Muscle layer of colon (tissue), 2 donors: ENCODE measurements around the gene SPATA16.
"Not testable (repeated sequence)": the region's sequence is repeated elsewhere in the genome, so short reads cannot be mapped to it uniquely, and the experiment has no call there.

Experiments used
- H3K27ac ChIP-seq: one replicate; pipeline ENCODE4 v1.7.0; 2013; ENCODE audit warnings: low read depth, mild to moderate bottlenecking, low read length, moderate library complexity
- H3K27me3 ChIP-seq, 2 donors: one replicate each; pipeline ENCODE4 v1.7.0; 2013; ENCODE audit warnings: low read length in 2 of 2, mild to moderate bottlenecking in 2 of 2; ENCODE audit not compliant: insufficient read depth in 2 of 2, control insufficient read depth in 1 of 2
- H3K36me3 ChIP-seq: one replicate; pipeline ENCODE4 v1.7.0; 2013; ENCODE audit warnings: mild to moderate bottlenecking, low read length; ENCODE audit not compliant: insufficient read depth
- H3K4me1 ChIP-seq: one replicate; pipeline ENCODE4 v1.7.0; 2013; ENCODE audit warnings: mild to moderate bottlenecking, low read length; ENCODE audit not compliant: insufficient read depth
- H3K4me3 ChIP-seq, 2 donors: one replicate each; pipeline ENCODE4 v1.7.0; 2013; ENCODE audit warnings: low read length in 2 of 2, low read depth in 1 of 2, mild to moderate bottlenecking in 1 of 2, moderate library complexity in 1 of 2
- H3K9ac ChIP-seq: one replicate; pipeline ENCODE4 v1.7.0; 2013; ENCODE audit warnings: low read length
- H3K9me3 ChIP-seq: one replicate; pipeline ENCODE4 v1.7.0; 2013; ENCODE audit warnings: mild to moderate bottlenecking, low read length
- donor health status: abdominal sarcoma.
- donor health status: Adenocarcinoma of cecum.

The SPATA16 gene

DNA sequence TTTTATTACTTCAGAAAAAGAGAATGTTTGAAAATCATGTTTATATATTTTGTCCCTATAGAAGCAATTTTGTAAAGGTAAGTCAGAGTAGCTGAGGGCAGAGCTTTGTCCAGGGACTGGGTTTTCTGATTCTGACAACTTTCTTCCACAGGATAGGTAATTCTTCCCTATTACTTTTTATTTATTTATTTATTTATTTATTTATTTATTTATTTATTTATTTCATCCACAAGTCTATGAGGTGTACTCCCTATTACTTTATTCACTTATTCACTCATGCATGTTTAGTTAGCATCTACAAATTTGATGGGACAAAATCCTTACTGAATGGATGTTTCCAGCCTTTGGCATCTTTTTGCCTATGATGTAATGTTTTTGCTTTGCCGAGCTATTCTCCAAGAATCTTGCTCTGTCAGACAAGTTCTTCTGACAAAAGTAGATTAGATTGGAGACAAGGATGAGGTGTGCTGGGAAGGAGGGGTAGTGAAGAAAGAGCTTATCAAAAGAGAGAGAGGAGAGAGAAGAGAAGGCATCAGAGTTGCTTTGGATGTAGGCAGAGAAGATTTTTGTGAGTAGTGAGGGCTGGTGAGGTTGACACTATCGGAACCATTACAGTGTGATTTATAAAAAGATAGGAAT, 119.4 kb downstream of the SPATA16 start:
- Histone ChIP-seq H3K36me3 (no peaks in the 10 kb centered on the region), H3K27me3 (no peaks in the 10 kb centered on the region), H3K4me3 (no peak overlapping the region), H3K9me3 (no peaks in the 10 kb centered on the region), H3K27ac (no peak overlapping the region), H3K9ac (no peak overlapping the region), H3K4me1 (no peaks in the 10 kb centered on the region)

DNA sequence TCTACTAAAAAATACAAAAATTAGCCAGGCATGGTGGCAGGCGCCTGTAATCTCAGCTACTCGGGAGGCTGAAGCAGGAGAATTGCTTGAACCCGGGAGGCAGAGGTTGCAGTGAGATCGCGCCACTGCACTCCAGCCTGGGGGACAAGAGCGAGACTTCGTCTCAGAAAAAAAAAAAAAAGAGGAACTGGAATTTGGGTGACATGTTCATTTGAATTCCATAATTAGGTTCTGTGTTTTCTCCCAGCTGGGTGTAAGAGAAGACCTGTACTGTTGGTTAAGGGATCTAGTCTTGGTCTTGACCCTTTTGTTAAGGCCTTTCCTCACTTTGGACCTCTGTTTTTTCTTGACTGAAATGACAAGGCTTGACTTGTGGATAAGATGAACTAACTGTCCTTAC, 120.9 kb downstream of the SPATA16 start:
- H3K4me3 ChIP-seq, H3K36me3 ChIP-seq: not testable (repeated sequence)

DNA sequence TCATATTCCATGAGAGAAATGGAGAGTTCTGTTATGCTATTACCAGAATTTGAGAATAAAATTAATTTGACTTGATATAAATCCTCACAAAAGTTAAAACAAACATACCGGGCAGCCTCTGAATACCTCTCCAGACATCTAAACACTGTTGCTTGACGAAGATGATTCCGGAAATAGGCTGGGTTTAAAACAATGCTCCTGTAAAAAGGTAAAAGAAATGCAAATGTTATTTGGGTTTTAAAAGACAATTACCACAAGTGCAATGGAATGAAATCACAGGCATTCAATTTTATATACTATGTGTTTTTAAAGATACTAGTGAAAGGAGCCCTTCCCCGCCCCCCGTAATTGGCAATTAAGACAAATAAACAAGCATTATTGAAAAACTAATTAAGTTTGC, 121.7 kb downstream of the SPATA16 start:
- H3K9ac ChIP-seq, result no peak overlapping the region
- no peaks in the 10 kb centered on the region for H3K36me3 ChIP-seq
- no peaks in the 10 kb centered on the region for H3K4me1 ChIP-seq
- no peak overlapping the region for H3K27ac ChIP-seq
- H3K4me3 ChIP-seq, result no peak overlapping the region
- H3K27me3 ChIP-seq, result no peaks in the 10 kb centered on the region
- no peaks in the 10 kb centered on the region for H3K9me3 ChIP-seq

More for the DNA sequence above, 120.9 kb downstream of the SPATA16 start:
- H3K27me3 ChIP-seq, H3K4me1 ChIP-seq, H3K9ac ChIP-seq, H3K27ac ChIP-seq, H3K9me3 ChIP-seq: not testable (repeated sequence)

DNA sequence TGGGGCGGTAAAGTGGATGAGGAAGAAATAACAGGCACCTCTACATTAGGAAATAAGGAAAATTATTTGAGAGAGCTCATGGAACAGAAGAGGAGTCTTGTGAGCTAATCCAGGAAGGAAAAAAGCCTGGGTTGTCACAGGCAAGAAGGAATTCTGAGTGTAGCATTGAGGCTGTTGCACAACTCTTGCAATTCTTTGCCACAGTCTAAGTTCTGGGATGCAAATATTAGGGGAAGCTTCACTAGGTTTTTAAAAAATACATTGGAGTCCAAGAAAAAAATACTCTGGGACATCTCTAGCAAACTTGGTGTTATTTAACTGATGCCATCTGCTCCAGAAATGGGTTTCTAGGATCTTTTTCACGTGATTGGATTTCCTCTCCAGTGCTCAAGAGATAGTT, 122.3 kb downstream of the SPATA16 start:
- Histone ChIP-seq H3K4me3 (no peak overlapping the region), H3K27me3 (no peaks in the 10 kb centered on the region), H3K9me3 (no peaks in the 10 kb centered on the region), H3K27ac (no peak overlapping the region), H3K9ac (no peak overlapping the region), H3K36me3 (no peaks in the 10 kb centered on the region), H3K4me1 (no peaks in the 10 kb centered on the region)

DNA sequence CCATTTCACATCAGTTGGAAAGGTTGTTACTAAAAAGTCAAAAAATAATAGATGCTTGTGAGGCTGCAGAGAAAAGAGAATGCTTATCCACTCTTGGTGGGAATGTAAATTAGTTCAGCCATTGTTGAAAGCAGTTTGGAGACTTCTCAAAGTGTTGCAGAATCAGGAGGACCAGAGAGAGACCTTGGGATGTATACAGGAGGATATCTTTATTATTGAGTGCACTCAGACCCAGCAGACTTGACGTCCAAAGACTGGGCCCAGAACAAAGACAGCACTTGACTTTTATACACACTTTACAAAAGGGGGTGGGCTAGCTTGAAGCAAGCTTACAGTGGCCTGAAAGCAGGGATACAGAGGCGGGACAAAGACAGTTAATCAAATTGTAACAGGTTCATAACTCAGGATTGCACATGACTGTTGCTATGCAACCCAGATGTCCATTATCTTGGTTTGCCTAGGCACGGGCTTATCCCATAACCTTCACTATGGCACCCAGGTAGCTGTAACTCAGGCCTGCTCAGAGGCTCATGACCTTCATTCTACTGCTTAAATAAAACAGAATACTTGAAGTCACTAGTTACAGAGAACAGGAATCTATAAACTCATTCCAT, 127.7 kb downstream of the SPATA16 start:
- Histone ChIP-seq H3K4me1 (no peaks in the 10 kb centered on the region), H3K4me3 (no peak overlapping the region), H3K36me3 (no peaks in the 10 kb centered on the region), H3K27ac (no peak overlapping the region), H3K9ac (no peak overlapping the region), H3K9me3 (no peaks in the 10 kb centered on the region), H3K27me3 (no peaks in the 10 kb centered on the region)

DNA sequence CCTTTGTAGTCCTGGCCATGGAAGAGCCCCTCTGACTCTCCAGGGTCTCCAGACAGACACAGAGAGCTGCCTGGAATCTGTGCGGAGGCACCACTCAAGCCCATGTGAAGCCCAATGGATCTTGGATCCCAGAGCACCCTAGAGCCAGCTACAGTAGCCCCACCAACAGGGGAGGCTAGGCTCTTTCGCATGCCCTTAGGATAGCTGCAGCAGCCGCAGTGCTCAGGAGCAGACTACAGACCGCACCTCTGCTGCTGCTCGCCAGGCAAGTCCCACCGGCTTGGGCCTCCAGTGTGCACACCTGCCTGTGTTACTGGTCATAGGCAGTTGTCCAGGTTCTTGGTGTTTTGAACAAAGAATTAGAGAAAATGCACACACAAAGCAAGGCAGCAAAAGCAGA, 131.6 kb downstream of the SPATA16 start:
- H3K27me3 ChIP-seq, result no peaks in the 10 kb centered on the region
- no peaks in the 10 kb centered on the region for H3K9me3 ChIP-seq
- H3K4me3 ChIP-seq, result no peak overlapping the region
- H3K4me1 ChIP-seq, result no peaks in the 10 kb centered on the region
- no peaks in the 10 kb centered on the region for H3K36me3 ChIP-seq
- H3K9ac ChIP-seq, result no peak overlapping the region
- no peak overlapping the region for H3K27ac ChIP-seq

DNA sequence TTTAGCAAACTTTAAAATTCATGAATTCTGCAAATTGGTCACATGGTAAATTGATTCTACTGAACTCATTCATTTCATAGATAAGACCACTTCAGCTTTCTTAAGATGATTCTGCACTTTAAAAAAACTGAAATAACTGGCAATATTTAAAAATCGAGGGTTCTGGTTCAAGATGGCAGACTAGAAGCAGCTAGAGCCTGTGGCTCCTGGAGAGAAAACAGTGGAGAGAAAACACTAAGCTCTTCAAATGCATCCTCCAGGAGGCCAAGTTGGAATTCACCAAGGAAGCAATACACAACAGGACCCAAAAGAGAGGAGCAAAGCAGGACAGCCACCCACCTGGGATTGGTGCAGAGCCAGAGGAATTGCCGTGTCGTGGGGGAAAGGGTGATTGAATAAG, 132.1 kb downstream of the SPATA16 start:
- Histone ChIP-seq H3K27me3 (no peaks in the 10 kb centered on the region), H3K9me3 (no peaks in the 10 kb centered on the region), H3K4me3 (no peak overlapping the region), H3K36me3 (no peaks in the 10 kb centered on the region), H3K9ac (no peak overlapping the region), H3K27ac (no peak overlapping the region), H3K4me1 (no peaks in the 10 kb centered on the region)

DNA sequence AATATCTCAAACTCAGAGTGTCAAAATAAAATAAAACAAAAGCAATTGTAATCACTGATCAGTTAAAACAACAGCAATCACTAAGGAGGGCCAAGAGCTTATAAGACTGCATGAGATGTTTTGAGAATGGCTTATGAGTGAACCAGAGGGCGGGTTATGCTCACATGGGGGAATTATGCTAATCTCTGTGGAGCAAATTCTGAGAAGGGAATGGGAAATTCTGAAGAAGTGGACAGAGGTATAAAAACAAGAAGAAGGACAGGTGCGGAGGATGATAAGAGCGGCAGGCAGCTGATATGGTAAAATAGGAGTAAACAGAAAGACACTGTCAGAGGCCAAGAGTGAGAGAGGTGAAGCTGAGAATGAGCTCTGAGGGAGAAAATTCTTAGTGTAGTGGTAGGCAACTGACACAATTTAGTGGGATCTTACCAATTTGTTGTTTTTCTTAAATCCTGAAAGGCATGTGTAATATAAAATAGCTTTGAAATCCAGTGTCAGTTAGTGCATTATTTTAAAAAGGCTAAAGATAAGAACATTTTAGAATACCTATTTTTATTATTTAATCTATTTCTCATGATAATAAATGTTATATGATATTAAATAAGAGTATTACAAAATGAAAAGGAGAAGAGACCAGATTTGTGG, 133.8 kb downstream of the SPATA16 start:
- Histone ChIP-seq H3K27me3 (no peaks in the 10 kb centered on the region), H3K36me3 (no peaks in the 10 kb centered on the region), H3K4me3 (no peak overlapping the region), H3K4me1 (no peaks in the 10 kb centered on the region), H3K9ac (no peak overlapping the region), H3K9me3 (no peaks in the 10 kb centered on the region), H3K27ac (no peak overlapping the region)

DNA sequence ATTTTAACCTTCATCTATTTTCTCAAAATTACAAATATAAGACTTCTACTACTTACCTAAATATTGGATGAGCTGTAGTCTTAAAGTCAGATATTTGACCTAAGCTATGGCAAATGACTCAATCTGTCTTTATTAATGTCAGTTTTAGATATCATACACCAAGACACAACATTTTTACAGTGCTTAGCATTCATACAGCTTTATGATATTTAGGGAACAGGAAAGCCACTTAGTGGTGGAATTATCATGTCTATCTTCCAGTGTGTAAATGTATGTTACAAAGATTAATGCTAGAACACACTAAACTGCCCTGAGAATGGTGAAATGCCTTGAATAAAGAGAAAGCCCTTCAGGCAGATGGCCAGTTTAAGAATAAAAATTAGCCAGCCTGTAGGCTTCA, 135.0 kb downstream of the SPATA16 start:
- no peaks in the 10 kb centered on the region for H3K4me1 ChIP-seq
- no peak overlapping the region for H3K27ac ChIP-seq
- H3K9ac ChIP-seq, result no peak overlapping the region
- H3K27me3 ChIP-seq, result no peaks in the 10 kb centered on the region
- H3K36me3 ChIP-seq, result no peaks in the 10 kb centered on the region
- H3K4me3 ChIP-seq, result no peak overlapping the region
- H3K9me3 ChIP-seq, result no peaks in the 10 kb centered on the region

DNA sequence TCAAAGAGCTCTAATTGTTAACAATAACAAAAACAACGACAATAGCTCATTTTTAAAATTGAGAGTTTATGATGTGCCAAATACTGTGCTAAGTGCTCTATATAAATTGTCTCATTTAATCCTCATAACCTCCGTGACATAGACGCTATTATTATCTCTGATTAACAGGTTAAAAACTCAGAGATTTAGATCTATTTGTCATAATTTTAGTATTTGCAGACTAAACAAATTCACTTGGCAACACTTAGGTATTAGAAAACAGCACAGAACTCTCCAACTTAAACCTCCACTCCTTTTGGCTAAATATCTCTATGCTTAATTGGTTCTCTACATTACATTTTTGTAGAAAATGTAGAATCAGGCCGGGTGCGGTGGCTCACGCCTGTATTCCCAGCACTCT, 136.4 kb downstream of the SPATA16 start:
- no peaks in the 10 kb centered on the region for H3K27me3 ChIP-seq
- H3K4me3 ChIP-seq, result no peak overlapping the region
- H3K36me3 ChIP-seq, result no peaks in the 10 kb centered on the region
- no peak overlapping the region for H3K9ac ChIP-seq
- H3K4me1 ChIP-seq, result no peaks in the 10 kb centered on the region
- H3K27ac ChIP-seq, result no peak overlapping the region
- no peaks in the 10 kb centered on the region for H3K9me3 ChIP-seq

DNA sequence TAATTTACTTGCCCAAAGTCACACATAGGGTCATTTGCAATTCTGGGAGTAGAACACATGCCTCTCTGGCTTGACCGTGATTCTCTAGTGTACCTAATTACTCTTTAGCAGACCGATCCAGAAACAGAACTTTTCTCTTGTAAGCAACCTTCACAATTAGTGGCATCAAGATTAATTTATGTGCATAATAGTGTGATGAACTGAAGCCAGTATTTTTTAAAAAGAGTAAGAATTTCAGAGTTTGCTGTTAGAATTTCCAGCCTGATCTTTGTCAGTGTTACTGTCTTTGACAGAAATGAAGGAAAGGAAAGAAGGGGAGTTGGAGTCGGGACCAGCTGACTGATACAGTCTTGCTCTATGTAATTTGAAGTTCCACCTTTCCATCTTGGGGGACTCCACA, 137.1 kb downstream of the SPATA16 start:
- H3K27me3 ChIP-seq, result no peaks in the 10 kb centered on the region
- H3K4me1 ChIP-seq, result no peaks in the 10 kb centered on the region
- H3K36me3 ChIP-seq, result no peaks in the 10 kb centered on the region
- H3K9me3 ChIP-seq, result no peaks in the 10 kb centered on the region
- no peak overlapping the region for H3K9ac ChIP-seq
- no peak overlapping the region for H3K27ac ChIP-seq
- H3K4me3 ChIP-seq, result no peak overlapping the region

DNA sequence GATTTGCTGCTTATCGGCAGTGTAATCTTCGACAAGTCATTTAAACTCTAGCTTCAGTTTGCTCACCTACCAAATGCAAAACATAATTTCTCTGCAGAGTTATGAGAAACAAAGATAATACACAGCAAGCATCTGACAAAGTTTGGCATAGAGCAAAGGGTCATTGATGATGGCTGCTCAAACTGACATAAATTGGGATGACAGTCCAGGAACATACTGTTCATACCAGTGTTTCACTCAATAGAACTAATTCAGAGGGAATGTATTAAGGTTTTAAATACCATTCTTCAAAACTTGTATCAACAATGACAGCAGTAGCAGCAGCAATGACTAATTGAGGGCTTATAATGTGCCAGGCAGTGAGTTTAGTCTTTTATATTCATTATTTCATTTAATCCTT, 137.6 kb downstream of the SPATA16 start:
- no peaks in the 10 kb centered on the region for H3K27me3 ChIP-seq
- no peaks in the 10 kb centered on the region for H3K9me3 ChIP-seq
- H3K4me3 ChIP-seq, result no peak overlapping the region
- no peaks in the 10 kb centered on the region for H3K36me3 ChIP-seq
- no peak overlapping the region for H3K9ac ChIP-seq
- H3K27ac ChIP-seq, result no peak overlapping the region
- H3K4me1 ChIP-seq, result no peaks in the 10 kb centered on the region
